ENCODE measurements around the gene TTPAL.
A peak's percentile ranks its signal among the peaks of the same experiment; 100 is the strongest.

Gene TTPAL

DNA sequence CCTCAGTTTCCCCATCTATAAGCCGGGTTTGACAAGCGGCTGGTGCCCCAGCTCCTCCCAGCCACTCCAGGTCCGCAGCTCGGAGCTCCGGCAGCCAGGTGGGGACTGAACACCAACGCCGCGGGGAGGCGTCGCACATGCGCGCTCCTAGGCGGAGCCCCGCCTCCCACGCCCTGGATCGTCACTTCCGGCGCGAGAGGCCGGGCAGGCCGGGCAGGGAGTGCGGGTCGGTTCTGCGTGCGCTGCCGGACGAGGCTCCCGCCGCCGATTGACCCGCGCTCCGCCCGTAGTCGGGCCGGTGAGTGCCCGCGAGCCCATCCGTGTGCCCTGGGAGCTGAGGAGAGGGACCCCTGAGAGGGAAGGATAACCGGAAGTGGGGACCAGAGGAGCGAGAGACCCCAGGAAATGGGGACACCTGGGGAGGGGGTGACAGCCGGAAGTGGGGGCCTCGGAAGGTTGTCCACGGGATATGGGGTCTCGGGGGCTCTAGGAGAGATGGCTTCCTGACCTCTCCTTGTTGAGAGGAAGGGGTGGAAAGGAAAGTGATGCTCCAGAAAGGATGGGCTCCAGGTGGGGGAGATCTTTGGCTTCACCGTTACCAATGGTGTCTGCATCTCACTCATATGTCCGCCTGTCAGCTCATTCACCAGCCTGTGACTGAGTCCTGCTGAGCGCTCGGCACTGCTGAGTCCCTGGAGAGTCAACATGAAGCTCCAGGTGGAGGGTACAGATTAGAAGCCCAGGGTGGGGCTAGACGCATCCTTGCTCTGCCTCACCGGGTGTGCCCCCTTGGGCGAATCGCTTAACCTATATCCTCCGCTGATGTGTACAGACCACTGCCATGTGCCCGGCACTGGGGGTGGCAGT is at the start of gene TTPAL:
Gene TTPAL, plus strand, starts transcription at position 181 of the 867 bp plus-strand sequence. CDS start 4,126 bp downstream, outside the sequence.
- peaks cover 10% of the 10 kb centered on the region in 2 donors for H3K36me3 ChIP-seq (ENCODE audit: control insufficient read depth in 2 of 2, insufficient read depth in 2 of 2, low read length in 2 of 2)
- peak within 1 kb of the TSS; percentile 87 for H3K27ac ChIP-seq (ENCODE audit: low read length)
- peak within 1 kb of the TSS; percentile 87 to 89 for H3K4me3 ChIP-seq (ENCODE audit: low read length in 2 of 2)
- H3K27me3 ChIP-seq (ENCODE audit: control insufficient read depth in 1 of 2, insufficient read depth in 2 of 2, low read length in 2 of 2) = no peaks in the 10 kb centered on the region
- peaks cover 19% of the 10 kb centered on the region for H3K4me1 ChIP-seq (ENCODE audit: control insufficient read depth, insufficient read depth, low read length)
- no peaks in the 10 kb centered on the region for H3K9me3 ChIP-seq (ENCODE audit: control insufficient read depth in 2 of 2, low read length in 2 of 2)
- H3K9ac ChIP-seq (ENCODE audit: low read length in 2 of 2) = peak within 1 kb of the TSS; percentile 95 to 96

DNA sequence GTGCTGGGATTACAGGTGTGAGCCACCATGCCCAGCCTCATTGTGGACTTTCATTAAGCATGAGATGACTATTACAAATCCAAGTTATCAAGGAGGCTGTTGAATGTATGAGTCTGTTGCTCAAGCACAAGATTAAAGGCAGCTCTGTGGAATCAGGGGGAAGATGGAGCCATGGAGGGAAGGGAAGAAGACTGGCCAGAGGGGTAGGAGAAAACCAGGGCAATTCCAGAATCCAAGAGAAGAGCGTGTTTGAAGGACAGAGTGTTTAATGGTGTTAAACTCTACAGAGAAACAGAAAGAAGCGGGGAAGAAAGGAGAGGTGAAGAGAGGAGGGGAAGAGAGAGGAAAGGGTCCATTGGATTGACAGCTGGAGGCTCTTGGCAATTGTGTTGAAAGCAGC is 49.8 kb upstream of the TTPAL start:
- H3K4me3 ChIP-seq (ENCODE audit: low read length in 2 of 2) = no peak overlapping the region
- peaks cover 8 to 22% of the 10 kb centered on the region in 2 donors for H3K27me3 ChIP-seq (ENCODE audit: control insufficient read depth in 1 of 2, insufficient read depth in 2 of 2, low read length in 2 of 2)
- no peaks in the 10 kb centered on the region for H3K36me3 ChIP-seq (ENCODE audit: control insufficient read depth in 2 of 2, insufficient read depth in 2 of 2, low read length in 2 of 2)
- H3K27ac ChIP-seq (ENCODE audit: low read length) = no peak overlapping the region
- H3K9ac ChIP-seq (ENCODE audit: low read length in 2 of 2) = no peak overlapping the region
- no peaks in the 10 kb centered on the region for H3K4me1 ChIP-seq (ENCODE audit: control insufficient read depth, insufficient read depth, low read length)
- H3K9me3 ChIP-seq (ENCODE audit: control insufficient read depth in 2 of 2, low read length in 2 of 2) = no peaks in the 10 kb centered on the region

DNA sequence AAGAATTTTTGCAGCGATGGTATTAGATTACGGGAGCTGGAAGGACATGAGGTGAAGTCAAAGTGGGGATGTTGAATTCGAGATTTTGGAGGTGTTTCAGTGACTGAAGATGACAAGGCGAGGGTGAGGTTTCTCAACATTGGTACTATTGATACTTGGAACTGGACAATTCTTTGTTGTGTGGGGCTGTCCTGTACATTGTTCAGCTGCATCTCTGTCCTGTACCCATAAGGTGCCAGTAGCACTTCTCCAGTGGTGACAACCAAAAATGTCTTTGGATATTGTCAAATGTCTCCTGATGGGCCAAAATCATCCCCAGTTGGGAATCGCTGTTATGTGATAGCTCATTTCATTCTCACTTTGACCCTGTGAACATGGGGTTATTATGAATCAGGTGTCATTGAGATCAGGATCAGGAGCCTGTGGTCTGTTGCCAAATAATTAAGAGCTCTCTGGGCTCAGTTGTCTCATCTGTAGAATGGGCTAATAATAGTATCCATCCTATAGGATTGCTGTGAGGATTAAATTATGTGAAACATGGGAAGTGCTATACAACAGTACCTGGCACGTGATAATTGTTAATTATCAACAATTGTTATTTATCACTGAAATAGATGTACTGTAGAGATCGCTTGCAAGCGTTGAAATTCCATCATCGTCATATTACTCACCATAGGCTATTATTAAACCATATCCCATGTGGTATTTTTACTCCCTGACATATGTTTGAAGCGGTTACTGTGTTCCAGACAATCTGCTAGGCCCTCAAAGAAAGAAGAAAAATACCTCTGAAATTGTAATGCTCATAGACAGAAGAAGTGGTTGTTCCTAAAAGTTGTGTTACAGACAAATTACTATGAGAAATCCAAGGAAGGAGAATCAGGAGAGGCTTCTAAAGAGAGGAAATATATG is 48.5 kb upstream of the TTPAL start:
- H3K27ac ChIP-seq (ENCODE audit: low read length) = no peak overlapping the region

GRCh38 chr20:44427804-44428173 is 47.9 kb upstream of the TTPAL start:
- H3K27ac ChIP-seq (ENCODE audit: low read length) = no peak overlapping the region
- no peaks in the 10 kb centered on the region for H3K36me3 ChIP-seq (ENCODE audit: control insufficient read depth in 2 of 2, insufficient read depth in 2 of 2, low read length in 2 of 2)

More for the DNA sequence above, 48.5 kb upstream of the TTPAL start:
- no peaks in the 10 kb centered on the region for H3K4me1 ChIP-seq (ENCODE audit: control insufficient read depth, insufficient read depth, low read length)
- H3K9me3 ChIP-seq (ENCODE audit: control insufficient read depth in 2 of 2, low read length in 2 of 2) = no peaks in the 10 kb centered on the region
- peaks cover 8 to 22% of the 10 kb centered on the region in 2 donors for H3K27me3 ChIP-seq (ENCODE audit: control insufficient read depth in 1 of 2, insufficient read depth in 2 of 2, low read length in 2 of 2)
- H3K9ac ChIP-seq (ENCODE audit: low read length in 2 of 2) = no peak overlapping the region
- H3K4me3 ChIP-seq (ENCODE audit: low read length in 2 of 2) = no peak overlapping the region
- no peaks in the 10 kb centered on the region for H3K36me3 ChIP-seq (ENCODE audit: control insufficient read depth in 2 of 2, insufficient read depth in 2 of 2, low read length in 2 of 2)

DNA sequence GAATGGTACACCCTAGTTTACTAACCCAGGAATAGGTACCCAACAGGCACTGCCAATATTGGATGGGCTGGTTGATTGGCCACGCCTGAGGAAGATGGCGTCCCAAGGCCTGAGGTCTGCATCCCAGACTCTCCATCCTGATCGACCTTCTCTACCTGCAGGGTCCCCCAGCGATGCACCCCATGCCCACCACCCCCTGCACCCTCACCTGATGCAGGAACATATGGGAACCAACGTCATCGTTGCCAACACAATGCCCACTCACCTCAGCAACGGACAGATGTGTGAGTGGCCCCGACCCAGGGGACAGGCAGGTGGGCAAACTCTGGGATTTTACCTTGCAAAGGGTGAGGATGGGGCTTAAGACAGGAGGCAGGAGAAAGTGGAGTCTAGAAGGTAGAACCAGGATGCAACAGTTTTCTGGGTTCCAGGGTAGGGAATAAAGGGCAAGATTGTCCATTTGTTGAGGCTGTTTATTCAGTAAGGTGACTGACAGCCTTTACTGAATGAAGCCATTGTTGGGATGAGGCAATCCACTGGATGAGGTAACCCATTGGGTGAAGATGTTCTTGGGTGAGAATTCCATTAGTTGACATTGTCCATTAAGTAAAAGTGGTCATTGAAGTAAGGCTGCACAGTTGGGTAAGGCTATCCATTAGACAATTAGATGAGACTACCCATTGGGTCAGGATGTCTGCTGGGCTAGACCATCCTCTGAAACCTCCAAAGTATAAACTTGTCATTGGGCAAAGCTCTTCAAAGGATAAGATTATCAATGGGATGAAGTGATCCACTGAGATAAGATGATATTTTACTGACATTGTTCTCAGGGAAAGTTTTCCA is 47.3 kb upstream of the TTPAL start:
- Histone ChIP-seq H3K4me1 (ENCODE audit: control insufficient read depth, insufficient read depth, low read length) (no peaks in the 10 kb centered on the region), H3K4me3 (ENCODE audit: low read length in 2 of 2) (no peak overlapping the region), H3K36me3 (ENCODE audit: control insufficient read depth in 2 of 2, insufficient read depth in 2 of 2, low read length in 2 of 2) (no peaks in the 10 kb centered on the region), H3K9ac (ENCODE audit: low read length in 2 of 2) (no peak overlapping the region), H3K9me3 (ENCODE audit: control insufficient read depth in 2 of 2, low read length in 2 of 2) (no peaks in the 10 kb centered on the region), H3K27ac (ENCODE audit: low read length) (no peak overlapping the region), H3K27me3 (ENCODE audit: control insufficient read depth in 1 of 2, insufficient read depth in 2 of 2, low read length in 2 of 2) (peaks cover 8 to 21% of the 10 kb centered on the region in 2 donors)

More at GRCh38 chr20:44427804-44428173, 47.9 kb upstream of the TTPAL start:
- H3K9ac ChIP-seq (ENCODE audit: low read length in 2 of 2) = no peak overlapping the region
- no peak overlapping the region for H3K4me3 ChIP-seq (ENCODE audit: low read length in 2 of 2)
- H3K4me1 ChIP-seq (ENCODE audit: control insufficient read depth, insufficient read depth, low read length) = no peaks in the 10 kb centered on the region
- H3K27me3 ChIP-seq (ENCODE audit: control insufficient read depth in 1 of 2, insufficient read depth in 2 of 2, low read length in 2 of 2) = peaks cover 8 to 22% of the 10 kb centered on the region in 2 donors
- no peaks in the 10 kb centered on the region for H3K9me3 ChIP-seq (ENCODE audit: control insufficient read depth in 2 of 2, low read length in 2 of 2)

DNA sequence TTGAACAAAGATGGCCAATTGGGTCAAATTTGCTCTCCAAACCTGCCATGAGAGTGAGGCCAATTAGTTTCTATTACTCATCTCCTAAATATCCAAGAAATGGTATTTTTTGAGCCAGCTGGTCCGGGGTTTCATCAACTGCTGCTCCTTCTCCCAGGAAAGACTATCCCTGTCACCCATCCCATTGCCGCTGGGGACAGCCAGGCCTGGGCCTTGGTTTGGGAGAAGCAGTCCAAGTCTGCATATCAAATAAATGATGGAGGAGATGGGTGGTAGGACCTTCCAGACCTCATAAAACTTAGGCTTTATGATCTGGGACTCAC is 46.7 kb upstream of the TTPAL start:
- Histone ChIP-seq H3K9ac (ENCODE audit: low read length in 2 of 2) (no peak overlapping the region), H3K4me3 (ENCODE audit: low read length in 2 of 2) (no peak overlapping the region), H3K4me1 (ENCODE audit: control insufficient read depth, insufficient read depth, low read length) (no peaks in the 10 kb centered on the region), H3K36me3 (ENCODE audit: control insufficient read depth in 2 of 2, insufficient read depth in 2 of 2, low read length in 2 of 2) (no peaks in the 10 kb centered on the region), H3K27me3 (ENCODE audit: control insufficient read depth in 1 of 2, insufficient read depth in 2 of 2, low read length in 2 of 2) (peaks cover 2 to 19% of the 10 kb centered on the region in 2 donors), H3K9me3 (ENCODE audit: control insufficient read depth in 2 of 2, low read length in 2 of 2) (no peaks in the 10 kb centered on the region), H3K27ac (ENCODE audit: low read length) (no peak overlapping the region)

DNA sequence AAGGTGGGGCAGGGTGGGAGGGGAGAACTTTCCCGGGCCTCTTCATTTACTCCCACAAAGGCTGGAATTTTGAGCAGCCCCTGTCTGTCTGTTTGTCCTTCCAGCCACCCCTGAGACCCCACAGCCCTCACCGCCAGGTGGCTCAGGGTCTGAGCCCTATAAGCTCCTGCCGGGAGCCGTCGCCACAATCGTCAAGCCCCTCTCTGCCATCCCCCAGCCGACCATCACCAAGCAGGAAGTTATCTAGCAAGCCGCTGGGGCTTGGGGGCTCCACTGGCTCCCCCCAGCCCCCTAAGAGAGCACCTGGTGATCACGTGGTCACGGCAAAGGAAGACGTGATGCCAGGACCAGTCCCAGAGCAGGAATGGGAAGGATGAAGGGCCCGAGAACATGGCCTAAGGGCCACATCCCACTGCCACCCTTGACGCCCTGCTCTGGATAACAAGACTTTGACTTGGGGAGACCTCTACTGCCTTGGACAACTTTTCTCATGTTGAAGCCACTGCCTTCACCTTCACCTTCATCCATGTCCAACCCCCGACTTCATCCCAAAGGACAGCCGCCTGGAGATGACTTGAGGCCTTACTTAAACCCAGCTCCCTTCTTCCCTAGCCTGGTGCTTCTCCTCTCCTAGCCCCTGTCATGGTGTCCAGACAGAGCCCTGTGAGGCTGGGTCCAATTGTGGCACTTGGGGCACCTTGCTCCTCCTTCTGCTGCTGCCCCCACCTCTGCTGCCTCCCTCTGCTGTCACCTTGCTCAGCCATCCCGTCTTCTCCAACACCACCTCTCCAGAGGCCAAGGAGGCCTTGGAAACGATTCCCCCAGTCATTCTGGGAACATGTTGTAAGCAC is 46.0 kb upstream of the TTPAL start:
- no peak overlapping the region for H3K27ac ChIP-seq (ENCODE audit: low read length)
- no peaks in the 10 kb centered on the region for H3K9me3 ChIP-seq (ENCODE audit: control insufficient read depth in 2 of 2, low read length in 2 of 2)
- H3K36me3 ChIP-seq (ENCODE audit: control insufficient read depth in 2 of 2, insufficient read depth in 2 of 2, low read length in 2 of 2) = no peaks in the 10 kb centered on the region
- no peaks in the 10 kb centered on the region for H3K4me1 ChIP-seq (ENCODE audit: control insufficient read depth, insufficient read depth, low read length)
- H3K9ac ChIP-seq (ENCODE audit: low read length in 2 of 2) = no peak overlapping the region
- no peak overlapping the region for H3K4me3 ChIP-seq (ENCODE audit: low read length in 2 of 2)
- peaks cover 0 to 21% of the 10 kb centered on the region in 2 donors for H3K27me3 ChIP-seq (ENCODE audit: control insufficient read depth in 1 of 2, insufficient read depth in 2 of 2, low read length in 2 of 2)

DNA sequence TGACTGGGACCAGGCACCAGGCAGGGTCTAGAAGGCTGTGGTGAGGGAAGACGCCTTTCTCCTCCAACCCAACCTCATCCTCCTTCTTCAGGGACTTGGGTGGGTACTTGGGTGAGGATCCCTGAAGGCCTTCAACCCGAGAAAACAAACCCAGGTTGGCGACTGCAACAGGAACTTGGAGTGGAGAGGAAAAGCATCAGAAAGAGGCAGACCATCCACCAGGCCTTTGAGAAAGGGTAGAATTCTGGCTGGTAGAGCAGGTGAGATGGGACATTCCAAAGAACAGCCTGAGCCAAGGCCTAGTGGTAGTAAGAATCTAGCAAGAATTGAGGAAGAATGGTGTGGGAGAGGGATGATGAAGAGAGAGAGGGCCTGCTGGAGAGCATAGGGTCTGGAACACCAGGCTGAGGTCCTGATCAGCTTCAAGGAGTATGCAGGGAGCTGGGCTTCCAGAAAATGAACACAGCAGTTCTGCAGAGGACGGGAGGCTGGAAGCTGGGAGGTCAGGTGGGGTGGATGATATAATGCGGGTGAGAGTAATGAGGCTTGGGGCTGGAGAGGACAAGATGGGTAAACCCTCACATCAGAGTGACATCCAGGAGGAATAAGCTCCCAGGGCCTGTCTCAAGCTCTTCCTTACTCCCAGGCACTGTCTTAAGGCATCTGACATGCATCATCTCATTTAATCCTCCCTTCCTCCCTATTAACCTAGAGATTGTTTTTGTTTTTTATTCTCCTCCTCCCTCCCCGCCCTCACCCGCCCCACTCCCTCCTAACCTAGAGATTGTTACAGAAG is 45.2 kb upstream of the TTPAL start:
- H3K9ac ChIP-seq (ENCODE audit: low read length in 2 of 2) = no peak overlapping the region
- H3K4me3 ChIP-seq (ENCODE audit: low read length in 2 of 2) = no peak overlapping the region
- H3K27ac ChIP-seq (ENCODE audit: low read length) = no peak overlapping the region
- H3K36me3 ChIP-seq (ENCODE audit: control insufficient read depth in 2 of 2, insufficient read depth in 2 of 2, low read length in 2 of 2) = no peaks in the 10 kb centered on the region
- no peaks in the 10 kb centered on the region for H3K4me1 ChIP-seq (ENCODE audit: control insufficient read depth, insufficient read depth, low read length)
- peaks cover 0 to 21% of the 10 kb centered on the region in 2 donors for H3K27me3 ChIP-seq (ENCODE audit: control insufficient read depth in 1 of 2, insufficient read depth in 2 of 2, low read length in 2 of 2)
- H3K9me3 ChIP-seq (ENCODE audit: control insufficient read depth in 2 of 2, low read length in 2 of 2) = no peaks in the 10 kb centered on the region

DNA sequence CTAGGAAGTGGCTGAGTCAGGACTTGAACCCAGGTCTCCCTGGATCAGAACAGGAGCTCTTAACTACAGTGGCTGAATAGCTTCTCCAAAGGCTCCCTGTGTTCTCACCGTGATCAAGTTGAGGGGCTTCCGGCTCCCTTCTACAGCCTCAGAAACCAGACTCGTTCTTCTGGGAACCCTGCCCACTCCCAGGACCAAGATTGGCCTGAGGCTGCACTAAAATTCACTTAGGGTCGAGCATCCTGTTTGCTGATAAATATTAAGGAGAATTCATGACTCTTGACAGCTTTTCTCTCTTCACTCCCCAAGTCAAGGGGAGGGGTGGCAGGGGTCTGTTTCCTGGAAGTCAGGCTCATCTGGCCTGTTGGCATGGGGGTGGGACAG is 44.6 kb upstream of the TTPAL start:
- no peak overlapping the region for H3K27ac ChIP-seq (ENCODE audit: low read length)
- no peak overlapping the region for H3K4me3 ChIP-seq (ENCODE audit: low read length in 2 of 2)
- H3K27me3 ChIP-seq (ENCODE audit: control insufficient read depth in 1 of 2, insufficient read depth in 2 of 2, low read length in 2 of 2) = peaks cover 0 to 21% of the 10 kb centered on the region in 2 donors
- no peaks in the 10 kb centered on the region for H3K36me3 ChIP-seq (ENCODE audit: control insufficient read depth in 2 of 2, insufficient read depth in 2 of 2, low read length in 2 of 2)
- H3K9ac ChIP-seq (ENCODE audit: low read length in 2 of 2) = no peak overlapping the region
- H3K9me3 ChIP-seq (ENCODE audit: control insufficient read depth in 2 of 2, low read length in 2 of 2) = no peaks in the 10 kb centered on the region
- H3K4me1 ChIP-seq (ENCODE audit: control insufficient read depth, insufficient read depth, low read length) = no peaks in the 10 kb centered on the region
